ENCODE data around the gene SYNDIG1L.

DNA sequence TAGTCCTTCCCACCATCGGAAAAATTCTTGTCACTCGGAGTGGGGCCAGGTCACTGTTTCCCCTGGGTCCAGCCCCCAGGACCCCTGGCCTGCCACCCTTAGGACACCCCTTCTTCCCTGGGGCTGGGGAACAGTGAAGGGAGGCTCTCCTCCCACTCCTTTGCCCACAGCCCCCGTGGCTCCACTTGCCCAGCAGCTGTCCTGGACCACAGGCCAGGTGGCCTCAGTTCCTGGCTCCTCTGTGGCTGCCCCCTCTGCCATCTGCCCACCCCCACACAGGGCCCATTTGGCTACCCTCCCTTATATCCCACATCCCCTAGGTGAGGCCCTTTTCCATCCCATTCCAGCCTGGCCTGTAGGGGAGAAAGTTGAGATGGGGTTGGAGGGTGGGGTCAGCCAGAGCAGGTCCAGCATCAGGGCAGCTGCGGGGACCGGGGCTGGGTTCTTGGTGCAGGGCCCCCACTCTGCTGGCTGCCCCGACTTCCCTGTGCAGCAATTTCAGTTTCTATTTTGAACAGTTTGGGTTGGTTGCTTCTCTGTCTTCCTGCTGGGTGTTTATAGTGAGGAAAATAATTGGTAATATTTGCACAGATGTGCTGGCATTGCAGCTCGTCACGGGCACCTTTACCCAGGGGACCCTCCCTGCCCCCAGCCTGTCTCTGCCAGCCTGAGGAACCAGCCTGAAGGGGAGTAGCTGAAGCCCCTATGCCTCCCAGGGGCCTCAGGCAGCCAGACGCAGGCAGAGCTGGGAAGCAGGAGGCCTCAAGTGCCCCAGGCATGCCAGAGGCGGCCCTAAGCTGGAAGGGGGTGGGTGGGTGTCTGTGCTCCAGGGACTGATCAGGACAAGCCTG lies 23.4 kb downstream of the SYNDIG1L start:
- TF ChIP-seq, protein P1, sequence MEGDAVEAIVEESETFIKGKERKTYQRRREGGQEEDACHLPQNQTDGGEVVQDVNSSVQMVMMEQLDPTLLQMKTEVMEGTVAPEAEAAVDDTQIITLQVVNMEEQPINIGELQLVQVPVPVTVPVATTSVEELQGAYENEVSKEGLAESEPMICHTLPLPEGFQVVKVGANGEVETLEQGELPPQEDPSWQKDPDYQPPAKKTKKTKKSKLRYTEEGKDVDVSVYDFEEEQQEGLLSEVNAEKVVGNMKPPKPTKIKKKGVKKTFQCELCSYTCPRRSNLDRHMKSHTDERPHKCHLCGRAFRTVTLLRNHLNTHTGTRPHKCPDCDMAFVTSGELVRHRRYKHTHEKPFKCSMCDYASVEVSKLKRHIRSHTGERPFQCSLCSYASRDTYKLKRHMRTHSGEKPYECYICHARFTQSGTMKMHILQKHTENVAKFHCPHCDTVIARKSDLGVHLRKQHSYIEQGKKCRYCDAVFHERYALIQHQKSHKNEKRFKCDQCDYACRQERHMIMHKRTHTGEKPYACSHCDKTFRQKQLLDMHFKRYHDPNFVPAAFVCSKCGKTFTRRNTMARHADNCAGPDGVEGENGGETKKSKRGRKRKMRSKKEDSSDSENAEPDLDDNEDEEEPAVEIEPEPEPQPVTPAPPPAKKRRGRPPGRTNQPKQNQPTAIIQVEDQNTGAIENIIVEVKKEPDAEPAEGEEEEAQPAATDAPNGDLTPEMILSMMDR (conservative IDR thresholded peaks at IDR 0.05 in 1 of 2, IDR thresholded peaks at IDR 0.05 in 1 of 2; ENCODE audit: extremely low read depth in 1 of 2, insufficient read depth in 1 of 2, low read depth in 1 of 2, low read length in 2 of 2), result no peak
- TF ChIP-seq EZH2 (IDR thresholded peaks at IDR 0.05; ENCODE audit: borderline replicate concordance, low read length), result no peak
